ENCODE data around the gene MAP4. TPM values are rescaled to one million over a fixed set of nuclear protein-coding genes. Genes with fewer than 3 reads are reported as not detected.
A peak's percentile ranks its signal among the peaks of the same experiment; 100 is the strongest.

MAP4 gene
- total RNA-seq, 2 donors from 2014 or later, result 152 to 169 TPM

DNA sequence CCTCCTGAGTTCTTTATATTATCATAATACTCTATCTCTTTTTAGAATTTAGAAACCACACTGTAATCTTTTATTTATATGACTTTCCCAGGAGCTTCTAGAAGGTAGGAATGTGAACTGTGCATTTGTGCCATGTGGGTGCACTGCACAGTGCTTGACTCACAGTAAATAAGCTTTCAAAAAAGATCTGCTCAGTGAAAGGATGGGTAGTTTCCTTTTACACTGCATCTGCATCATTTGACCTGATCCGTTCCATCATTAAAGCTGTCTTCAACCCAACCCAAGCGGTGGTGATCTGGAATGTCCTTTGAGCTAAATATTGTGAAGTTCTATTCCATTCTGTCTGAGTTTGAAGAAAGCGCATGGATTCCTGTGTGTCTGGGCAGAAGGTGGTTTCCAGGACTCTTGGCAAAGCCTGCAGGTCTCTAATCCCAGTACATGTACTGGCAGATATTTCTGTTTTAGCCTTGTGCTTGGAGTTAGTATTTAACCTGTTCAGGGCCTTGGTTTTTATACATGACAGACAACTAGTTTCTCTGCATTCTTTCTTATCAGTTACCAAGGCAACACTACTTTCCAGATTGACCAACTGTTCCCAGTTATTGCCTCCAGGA, 116.6 kb downstream of the MAP4 start:
- H3K27ac Mint-ChIP-seq, result no peak overlapping the region
- TF ChIP-seq, protein P1, sequence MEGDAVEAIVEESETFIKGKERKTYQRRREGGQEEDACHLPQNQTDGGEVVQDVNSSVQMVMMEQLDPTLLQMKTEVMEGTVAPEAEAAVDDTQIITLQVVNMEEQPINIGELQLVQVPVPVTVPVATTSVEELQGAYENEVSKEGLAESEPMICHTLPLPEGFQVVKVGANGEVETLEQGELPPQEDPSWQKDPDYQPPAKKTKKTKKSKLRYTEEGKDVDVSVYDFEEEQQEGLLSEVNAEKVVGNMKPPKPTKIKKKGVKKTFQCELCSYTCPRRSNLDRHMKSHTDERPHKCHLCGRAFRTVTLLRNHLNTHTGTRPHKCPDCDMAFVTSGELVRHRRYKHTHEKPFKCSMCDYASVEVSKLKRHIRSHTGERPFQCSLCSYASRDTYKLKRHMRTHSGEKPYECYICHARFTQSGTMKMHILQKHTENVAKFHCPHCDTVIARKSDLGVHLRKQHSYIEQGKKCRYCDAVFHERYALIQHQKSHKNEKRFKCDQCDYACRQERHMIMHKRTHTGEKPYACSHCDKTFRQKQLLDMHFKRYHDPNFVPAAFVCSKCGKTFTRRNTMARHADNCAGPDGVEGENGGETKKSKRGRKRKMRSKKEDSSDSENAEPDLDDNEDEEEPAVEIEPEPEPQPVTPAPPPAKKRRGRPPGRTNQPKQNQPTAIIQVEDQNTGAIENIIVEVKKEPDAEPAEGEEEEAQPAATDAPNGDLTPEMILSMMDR (conservative IDR thresholded peaks at IDR 0.05), result no peak
- WGBS, 2 experiments (ENCODE audit: insufficient coverage in 1 of 2, insufficient read length in 1 of 2), result 97 to 100% methylated on average over 2 to 3 of the region's 3 CpGs
- H3K4me1 ChIP-seq (ENCODE audit: control insufficient read depth, insufficient read depth, low read length), result no peaks in the 10 kb centered on the region
- no peak overlapping the region for H3K4me3 Mint-ChIP-seq
- no peaks in the 10 kb centered on the region for H3K4me1 Mint-ChIP-seq
- peak overlapping the region; percentile 74 for H3K27ac ChIP-seq (ENCODE audit: low read depth, low read length)
- no peak overlapping the region for H3K9ac ChIP-seq (ENCODE audit: extremely low read depth, low read length, poor library complexity, severe bottlenecking)
- no peaks in the 10 kb centered on the region for H3K27me3 ChIP-seq (ENCODE audit: control insufficient read depth, insufficient read depth, low read length, poor library complexity, severe bottlenecking)
- H3K36me3 Mint-ChIP-seq (ENCODE audit: low read depth), result peaks cover 64% of the 10 kb centered on the region
- DNase-seq, result no peak
- H3K9me3 ChIP-seq (ENCODE audit: control insufficient read depth, low read length), result no peaks in the 10 kb centered on the region
- H3K36me3 ChIP-seq (ENCODE audit: control insufficient read depth, insufficient read depth, low read length), result peaks cover 80% of the 10 kb centered on the region
- no peaks in the 10 kb centered on the region for H3K9me3 Mint-ChIP-seq
- H3K27me3 Mint-ChIP-seq (ENCODE audit: insufficient read depth), result no peaks in the 10 kb centered on the region
- no peak overlapping the region for H3K4me3 ChIP-seq (ENCODE audit: low read length)

DNA sequence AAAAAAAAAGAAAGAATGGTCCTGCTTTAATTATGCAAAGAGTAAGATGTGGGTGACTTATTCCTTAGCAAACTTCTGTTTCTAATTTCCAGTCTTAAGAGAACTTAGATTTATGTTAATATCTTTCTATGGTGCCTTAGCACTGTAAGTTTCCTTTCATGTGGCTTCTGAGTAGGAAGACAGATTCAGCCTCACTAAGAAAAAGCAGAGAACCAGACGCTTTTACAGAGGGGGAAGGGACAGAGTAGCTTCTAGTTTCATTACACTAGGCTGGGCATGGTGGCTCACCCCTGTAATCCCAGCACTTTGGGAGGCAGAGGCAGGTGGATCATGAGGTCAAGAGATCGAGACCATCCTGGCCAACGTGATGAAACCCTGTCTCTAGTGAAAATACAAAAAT, 118.3 kb downstream of the MAP4 start:
- H3K36me3 Mint-ChIP-seq (ENCODE audit: low read depth), result peaks cover 62% of the 10 kb centered on the region
- Histone ChIP-seq H3K36me3 (ENCODE audit: control insufficient read depth, insufficient read depth, low read length) (peaks cover 85% of the 10 kb centered on the region), H3K27me3 (ENCODE audit: control insufficient read depth, insufficient read depth, low read length, poor library complexity, severe bottlenecking) (no peaks in the 10 kb centered on the region), H3K4me1 (ENCODE audit: control insufficient read depth, insufficient read depth, low read length) (peaks cover 5% of the 10 kb centered on the region), H3K4me3 (ENCODE audit: low read length) (no peak overlapping the region), H3K9ac (ENCODE audit: extremely low read depth, low read length, poor library complexity, severe bottlenecking) (no peak overlapping the region), H3K9me3 (ENCODE audit: control insufficient read depth, low read length) (no peaks in the 10 kb centered on the region), H3K27ac (ENCODE audit: low read depth, low read length) (no peak overlapping the region)
- H3K4me1 Mint-ChIP-seq, result peaks cover 7% of the 10 kb centered on the region
- no peak overlapping the region for H3K4me3 Mint-ChIP-seq
- no peak overlapping the region for H3K27ac Mint-ChIP-seq
- 97% methylated on average over 3 of the region's 3 CpGs for WGBS, 2 experiments (ENCODE audit: insufficient coverage in 1 of 2, insufficient read length in 1 of 2)
- H3K9me3 Mint-ChIP-seq, result no peaks in the 10 kb centered on the region
- no peak for DNase-seq
- TF ChIP-seq, protein P1 (conservative IDR thresholded peaks at IDR 0.05), result no peak
- H3K27me3 Mint-ChIP-seq (ENCODE audit: insufficient read depth), result no peaks in the 10 kb centered on the region

DNA sequence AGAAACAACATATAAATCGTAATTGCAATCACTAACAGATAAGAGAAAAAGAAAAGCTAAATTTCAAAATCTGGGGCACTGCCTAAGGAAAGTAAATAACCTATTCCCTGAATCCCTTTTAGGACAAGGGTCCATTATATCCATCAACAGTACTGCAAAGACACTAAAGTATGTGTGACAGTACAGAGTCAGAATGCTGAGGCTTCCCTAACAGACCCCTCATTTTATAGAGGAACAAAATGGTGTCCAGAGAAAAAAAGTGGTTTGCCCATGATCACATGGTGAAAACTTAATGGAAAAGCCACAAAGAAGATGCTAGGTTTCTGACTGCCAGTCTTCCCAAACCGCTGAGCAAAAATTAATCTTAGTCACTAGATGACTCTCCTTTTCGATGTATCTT, 119.5 kb downstream of the MAP4 start:
- peaks cover 55% of the 10 kb centered on the region for H3K36me3 Mint-ChIP-seq (ENCODE audit: low read depth)
- no peak for DNase-seq
- H3K27me3 Mint-ChIP-seq (ENCODE audit: insufficient read depth), result no peaks in the 10 kb centered on the region
- H3K27ac Mint-ChIP-seq, result peak overlapping the region; percentile 40
- no peak overlapping the region for H3K4me3 ChIP-seq (ENCODE audit: low read length)
- peaks cover 19% of the 10 kb centered on the region for H3K4me1 Mint-ChIP-seq
- TF ChIP-seq, protein P1 (conservative IDR thresholded peaks at IDR 0.05), result no peak
- no peaks in the 10 kb centered on the region for H3K9me3 ChIP-seq (ENCODE audit: control insufficient read depth, low read length)
- peaks cover 85% of the 10 kb centered on the region for H3K36me3 ChIP-seq (ENCODE audit: control insufficient read depth, insufficient read depth, low read length)
- H3K27ac ChIP-seq (ENCODE audit: low read depth, low read length), result no peak overlapping the region
- no peaks in the 10 kb centered on the region for H3K9me3 Mint-ChIP-seq
- no peaks in the 10 kb centered on the region for H3K27me3 ChIP-seq (ENCODE audit: control insufficient read depth, insufficient read depth, low read length, poor library complexity, severe bottlenecking)
- H3K4me1 ChIP-seq (ENCODE audit: control insufficient read depth, insufficient read depth, low read length), result peaks cover 7% of the 10 kb centered on the region
- no peak overlapping the region for H3K9ac ChIP-seq (ENCODE audit: extremely low read depth, low read length, poor library complexity, severe bottlenecking)
- 97 to 100% methylated on average over 1 to 3 of the region's 3 CpGs for WGBS, 2 experiments (ENCODE audit: insufficient coverage in 1 of 2, insufficient read length in 1 of 2)
- H3K4me3 Mint-ChIP-seq, result no peak overlapping the region
